NCI-H345 treated with DMSO at 0.1 percent for 48 hours (cell line): ENCODE results near the gene SSC5D.

ENCODE experiments used
- DNase-seq: peaks from one replicate; lab custom pipeline; 2025; ENCODE audit not compliant: unreplicated experiment; lab: John Stamatoyannopoulos, UW

Gene SSC5D

GRCh38 chr19:55472463-55472862, 15.8 kb upstream of the SSC5D start:
- DNase-seq, result no peak

DNA sequence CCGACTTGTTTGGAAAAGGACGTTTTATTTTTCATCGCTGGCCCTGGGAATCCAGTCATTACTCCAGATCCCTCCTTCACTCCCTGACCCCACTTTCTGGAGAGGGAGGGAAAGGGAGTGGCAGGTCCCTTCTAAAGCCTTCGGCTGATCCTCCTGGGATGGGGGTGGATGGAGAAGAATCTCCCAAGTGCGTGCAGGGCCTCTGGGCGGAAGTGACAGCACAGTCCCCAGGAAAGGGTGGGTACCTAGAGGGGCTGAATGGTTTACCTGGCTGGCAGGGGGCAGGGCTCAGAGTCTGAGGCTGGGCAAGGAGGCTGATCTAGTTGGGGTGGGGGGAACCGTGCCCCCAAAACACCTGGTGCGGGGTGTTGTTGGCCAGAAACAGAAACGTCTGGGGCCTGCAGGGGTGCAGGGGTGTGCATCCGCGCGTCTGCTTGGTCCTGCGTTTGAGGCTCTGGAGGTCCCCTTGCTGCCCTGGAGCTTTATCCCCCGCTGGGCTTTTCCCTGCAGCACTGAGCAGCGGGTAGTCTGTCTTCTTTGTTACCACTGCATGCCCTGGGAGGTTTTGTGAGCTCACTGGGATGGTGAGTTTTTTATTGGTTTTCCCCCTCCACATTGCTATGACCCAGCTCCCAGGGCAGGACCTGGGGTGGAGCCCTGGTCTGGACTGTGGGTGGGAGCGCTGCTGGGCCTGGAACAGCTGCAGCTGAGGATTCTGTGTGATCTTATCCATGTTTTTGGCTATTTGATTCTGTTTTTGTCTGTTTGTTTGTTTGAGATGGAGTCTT, 14.8 kb upstream of the SSC5D start:
- DNase-seq, result no peak

DNA sequence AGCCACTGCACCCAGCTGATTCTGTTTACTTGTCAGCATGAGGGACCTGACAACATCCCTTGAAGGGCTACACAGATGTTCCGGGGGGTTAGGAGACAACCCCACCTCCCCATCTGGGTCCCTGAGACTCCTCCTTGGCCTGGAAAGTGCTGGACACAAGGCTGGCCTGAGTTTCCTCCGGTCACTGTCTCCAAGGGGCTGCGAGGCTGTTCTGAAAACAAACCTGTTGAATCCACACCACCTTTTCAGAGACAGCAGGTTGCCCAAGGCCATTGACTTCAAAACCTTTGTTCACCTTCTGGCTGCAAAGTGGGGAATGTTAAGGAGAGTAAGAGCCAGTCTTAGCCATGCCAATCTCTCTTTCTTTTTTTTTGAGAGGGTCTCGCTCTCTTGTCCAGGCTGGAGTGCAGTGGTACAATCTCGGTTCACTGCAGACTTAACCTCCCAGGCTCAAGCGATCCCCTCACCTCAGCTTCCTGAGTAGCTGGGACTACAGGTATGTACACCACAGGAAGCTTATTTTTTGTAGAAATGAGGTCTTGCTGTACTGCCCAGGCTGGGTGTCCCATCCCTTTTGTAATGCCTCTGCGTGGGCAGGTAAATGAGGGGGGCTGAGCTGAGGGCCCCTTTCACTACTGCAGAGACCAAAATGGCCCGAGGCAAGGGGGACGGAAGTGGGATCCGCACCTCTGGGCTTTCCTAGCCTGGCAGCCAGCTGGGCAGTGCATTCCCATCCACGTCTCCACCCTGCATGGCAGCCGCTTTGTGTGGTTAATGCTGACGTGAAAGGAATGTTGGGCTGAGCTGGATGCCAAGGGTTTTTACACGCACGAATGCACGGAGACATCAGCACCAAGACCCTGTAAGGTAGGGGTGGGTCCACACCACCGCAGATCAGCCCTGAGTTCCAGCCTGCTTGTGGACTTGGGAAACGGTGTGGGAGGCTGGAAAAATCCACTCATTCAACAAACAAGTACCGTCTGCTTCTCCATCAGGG, 13.7 kb upstream of the SSC5D start:
- no peak for DNase-seq

GRCh38 chr19:55476100-55476775, 12.0 kb upstream of the SSC5D start, which contains the start of gene ZNF628:
Gene ZNF628 (plus strand): TSS chr19:55476617. CDS start chr19:55479911, 3,294 bp downstream.
- DNase-seq, result peak; percentile 72

DNA sequence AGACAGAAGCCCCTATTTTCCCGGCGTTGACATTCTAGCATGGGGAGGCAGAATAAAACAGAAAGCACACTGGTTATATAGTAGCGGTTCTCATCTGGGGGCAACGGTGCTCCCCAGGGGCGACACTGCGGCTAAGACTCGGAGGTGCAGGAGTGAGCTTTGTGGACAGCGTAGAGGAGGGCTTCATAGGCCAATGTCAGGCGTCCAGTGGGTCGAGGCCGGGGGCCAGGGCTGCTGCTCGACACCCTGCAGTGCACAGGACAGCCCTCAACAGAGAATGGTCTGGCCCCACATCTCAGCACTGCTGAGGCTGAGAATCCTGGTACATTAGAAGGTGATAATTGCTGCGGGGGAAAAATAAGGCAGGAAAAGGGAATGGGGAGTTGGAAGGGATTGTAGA, 10.3 kb upstream of the SSC5D start:
- DNase-seq, result no peak

DNA sequence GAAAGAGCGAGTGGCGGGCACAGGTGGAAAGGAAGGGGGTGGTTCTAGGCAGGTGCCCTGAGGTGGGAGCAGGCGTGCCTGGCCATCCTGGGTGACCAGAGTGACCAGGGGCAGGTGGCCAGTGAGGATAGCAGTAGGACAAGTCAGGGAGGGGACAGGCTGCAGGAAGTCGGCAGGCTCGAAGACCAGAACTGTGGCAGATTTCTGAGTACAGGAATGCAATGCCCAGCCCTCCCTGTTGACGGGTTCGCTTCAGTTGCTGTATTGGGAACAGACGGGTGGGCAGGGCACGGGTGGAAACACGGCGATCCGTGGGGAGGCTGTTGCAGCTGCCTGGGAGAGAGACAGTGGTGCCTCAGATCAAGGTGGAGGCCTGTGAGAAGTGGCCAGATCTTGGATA, 9.9 kb upstream of the SSC5D start:
- DNase-seq, result no peak

DNA sequence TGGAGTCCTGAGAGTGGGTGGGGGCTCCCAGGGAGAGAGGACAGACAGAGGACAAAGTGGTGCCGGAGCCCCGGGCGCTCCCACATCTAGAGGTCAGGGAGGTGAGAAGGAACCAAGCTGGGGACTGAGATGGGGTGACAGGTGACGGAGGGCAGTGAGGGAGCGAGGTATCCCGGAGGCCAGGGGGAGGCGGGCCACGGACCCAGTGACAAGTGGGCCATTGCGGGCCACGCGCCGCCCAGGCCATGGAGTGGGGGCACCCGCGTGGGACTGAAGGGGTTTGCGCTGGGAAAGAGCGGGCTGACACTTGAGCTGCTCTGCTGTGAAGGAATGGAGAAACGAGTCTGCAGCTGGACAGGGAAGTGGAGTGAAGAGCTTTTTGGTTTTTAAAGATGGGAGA, 9.2 kb upstream of the SSC5D start:
- no peak for DNase-seq

- DNase-seq, result no peak
Measured at GRCh38 chr19:55479451-55480230, 8.6 kb upstream of the SSC5D start.

DNA sequence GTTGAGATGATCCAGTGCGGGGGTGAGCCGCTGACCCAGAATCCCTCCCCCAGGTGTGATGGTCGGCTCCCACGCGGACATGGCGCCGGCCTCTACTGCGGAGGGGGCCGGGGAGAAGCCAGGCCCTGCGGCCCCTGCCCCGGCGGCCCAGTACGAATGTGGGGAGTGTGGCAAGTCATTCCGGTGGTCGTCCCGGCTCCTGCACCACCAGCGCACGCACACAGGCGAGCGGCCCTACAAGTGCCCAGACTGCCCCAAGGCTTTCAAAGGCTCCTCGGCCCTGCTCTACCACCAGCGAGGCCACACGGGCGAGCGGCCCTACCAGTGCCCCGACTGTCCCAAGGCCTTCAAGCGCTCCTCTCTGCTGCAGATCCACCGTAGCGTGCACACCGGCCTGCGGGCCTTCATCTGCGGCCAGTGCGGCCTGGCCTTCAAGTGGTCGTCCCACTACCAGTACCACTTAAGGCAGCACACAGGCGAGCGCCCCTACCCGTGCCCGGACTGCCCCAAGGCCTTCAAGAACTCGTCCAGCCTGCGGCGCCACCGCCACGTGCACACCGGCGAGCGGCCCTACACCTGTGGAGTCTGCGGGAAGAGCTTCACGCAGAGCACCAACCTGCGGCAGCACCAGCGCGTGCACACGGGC, 7.0 kb upstream of the SSC5D start:
- no peak for DNase-seq

- no peak for DNase-seq
Measured at GRCh38 chr19:55481794-55482155, 6.5 kb upstream of the SSC5D start.

GRCh38 chr19:55482156-55482961, 5.9 kb upstream of the SSC5D start:
- no peak for DNase-seq

GRCh38 chr19:55482967-55483705, 5.1 kb upstream of the SSC5D start:
- no peak for DNase-seq

- DNase-seq, result no peak
Measured at GRCh38 chr19:55483706-55484592, 4.3 kb upstream of the SSC5D start.

DNA sequence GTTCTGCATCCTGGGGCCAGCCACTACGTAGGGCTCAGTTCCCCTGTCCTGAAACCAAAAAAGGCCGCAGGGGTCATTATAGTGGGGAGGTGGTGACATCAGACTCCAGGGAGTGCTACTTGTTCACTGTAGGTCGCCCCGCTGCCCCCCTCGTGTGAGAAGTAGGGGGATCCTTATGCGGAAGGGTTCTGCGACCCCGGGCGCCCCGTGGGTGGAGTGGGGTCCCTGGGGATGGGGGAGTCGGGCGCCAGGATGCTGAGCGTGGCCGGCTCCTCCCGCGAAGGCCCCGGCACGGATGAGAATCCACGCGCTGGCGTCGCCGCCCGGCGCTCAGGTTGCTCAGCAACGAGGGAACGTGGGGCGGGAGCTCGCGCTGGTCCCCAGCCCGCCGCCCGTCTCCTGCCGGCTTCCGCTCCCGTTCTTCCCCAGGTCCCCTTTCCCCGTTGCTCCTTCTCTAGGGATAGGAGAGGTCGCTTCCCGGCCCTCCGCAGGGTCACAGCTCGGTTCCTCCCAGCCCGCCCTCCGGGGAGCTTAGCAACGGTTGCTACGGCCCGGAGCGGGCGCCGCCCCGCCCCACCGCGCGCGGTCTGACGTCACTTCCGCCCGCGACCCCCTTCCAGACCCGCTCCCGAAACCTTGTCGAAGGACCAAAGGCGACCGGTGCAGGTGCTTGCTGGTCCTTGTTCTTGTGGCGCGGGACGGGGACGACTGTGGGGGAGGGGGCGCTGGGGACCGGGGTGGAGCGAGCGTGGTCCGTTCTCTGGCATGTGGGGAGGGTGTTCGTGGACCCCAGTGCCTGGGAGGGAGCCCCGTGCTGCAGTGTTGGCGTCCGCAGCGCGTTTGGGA, 3.4 kb upstream of the SSC5D start, which contains the start of gene NAT14:
NAT14 (plus strand) TSS at position 596 of the 846 bp plus-strand sequence. CDS start 521 bp downstream, outside the sequence.
- DNase-seq, result peak; percentile 33

DNA sequence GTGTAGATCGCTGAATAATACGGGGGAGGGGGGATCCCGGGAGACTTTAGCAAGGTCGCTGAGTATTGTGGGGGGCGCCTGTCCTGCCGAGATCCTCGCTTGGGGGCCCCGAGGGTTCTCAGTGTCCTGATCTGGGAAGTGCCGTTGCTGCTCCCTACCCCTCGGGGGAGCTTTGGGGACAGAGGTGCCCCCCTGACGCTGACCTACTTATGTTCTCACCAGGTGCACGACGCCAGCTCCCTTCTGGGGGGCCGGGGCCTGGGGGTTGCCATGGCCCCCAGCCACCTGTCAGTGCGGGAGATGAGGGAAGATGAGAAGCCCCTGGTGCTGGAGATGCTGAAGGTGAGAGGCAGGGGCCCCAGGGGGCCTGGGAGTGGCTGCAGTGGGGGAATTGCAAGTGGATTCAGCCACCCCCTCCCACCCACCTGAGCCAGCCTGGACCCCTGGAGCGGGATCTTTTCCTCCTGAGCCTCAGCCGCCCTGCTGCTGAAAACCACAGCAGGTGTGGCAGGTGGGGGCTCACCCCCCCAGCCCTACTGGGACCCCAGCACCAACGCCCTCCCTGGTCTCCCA, 2.7 kb upstream of the SSC5D start:
- no peak for DNase-seq
